ENCODE results near the gene KRT79.

The KRT79 gene

GRCh38 chr12:52813885-52814709 is 20.0 kb downstream of the KRT79 start, which contains the start of gene KRT4:
Gene KRT4 (minus strand): TSS chr12:52814116. CDS start chr12:52814058, 58 bp downstream.
- no peak for ATAC-seq
- TF ChIP-seq ZFP3 (CRISPR knock-in tag; IDR thresholded peaks at IDR 0.05): no peak
- no peak for TF ChIP-seq TOX (CRISPR knock-in tag; IDR thresholded peaks at IDR 0.05; ENCODE audit: borderline replicate concordance)
- no peak for TF ChIP-seq PPARA (CRISPR knock-in tag; IDR thresholded peaks at IDR 0.05; ENCODE audit: borderline replicate concordance)
- TF ChIP-seq BACH2 (CRISPR knock-in tag; IDR thresholded peaks at IDR 0.05; ENCODE audit: borderline replicate concordance): no peak
- TF ChIP-seq ESRRG (CRISPR knock-in tag; IDR thresholded peaks at IDR 0.05): no peak
- TF ChIP-seq TCF4 (CRISPR knock-in tag; IDR thresholded peaks at IDR 0.05; ENCODE audit: borderline replicate concordance): no peak
- no peak for TF ChIP-seq GLIS3 (CRISPR knock-in tag; IDR thresholded peaks at IDR 0.05)
- TF ChIP-seq CREB5 (CRISPR knock-in tag; IDR thresholded peaks at IDR 0.05; ENCODE audit: low read depth): no peak
- no peak for TF ChIP-seq OSR1 (CRISPR knock-in tag; IDR thresholded peaks at IDR 0.05)
- TF ChIP-seq ZFP30 (CRISPR knock-in tag; IDR thresholded peaks at IDR 0.05): no peak
- TF ChIP-seq ZNF70 (CRISPR knock-in tag; IDR thresholded peaks at IDR 0.05): no peak
- no peak for TF ChIP-seq ISL1 (CRISPR knock-in tag; IDR thresholded peaks at IDR 0.05)
- no peak for TF ChIP-seq ZC3H10 (CRISPR knock-in tag; IDR thresholded peaks at IDR 0.05)
- no peak for TF ChIP-seq CSRNP3 (CRISPR knock-in tag; IDR thresholded peaks at IDR 0.05)
- no peak for TF ChIP-seq RARB (CRISPR knock-in tag; IDR thresholded peaks at IDR 0.05)
- TF ChIP-seq ARNTL (CRISPR knock-in tag; IDR thresholded peaks at IDR 0.05; ENCODE audit: borderline replicate concordance, low read depth): no peak
- no peak for TF ChIP-seq TSHZ2 (CRISPR knock-in tag; IDR thresholded peaks at IDR 0.05)
- TF ChIP-seq PATZ1 (CRISPR knock-in tag; IDR thresholded peaks at IDR 0.05; ENCODE audit: borderline replicate concordance): no peak

GRCh38 chr12:52813203-52813819 is 20.8 kb downstream of the KRT79 start:
- ATAC-seq: no peak
- TF ChIP-seq ESRRG (CRISPR knock-in tag; IDR thresholded peaks at IDR 0.05) (no peak), TSHZ2 (CRISPR knock-in tag; IDR thresholded peaks at IDR 0.05) (no peak), POU6F1 (CRISPR knock-in tag; IDR thresholded peaks at IDR 0.05; ENCODE audit: borderline replicate concordance, low read depth) (no peak), CSDC2 (CRISPR knock-in tag; IDR thresholded peaks at IDR 0.05) (no peak), ZNF565 (CRISPR knock-in tag; conservative IDR thresholded peaks at IDR 0.05; ENCODE audit: low read depth) (no peak), ZNF70 (CRISPR knock-in tag; IDR thresholded peaks at IDR 0.05) (no peak), OSR1 (CRISPR knock-in tag; IDR thresholded peaks at IDR 0.05) (no peak), ZFP30 (CRISPR knock-in tag; IDR thresholded peaks at IDR 0.05) (no peak), TCF4 (CRISPR knock-in tag; IDR thresholded peaks at IDR 0.05; ENCODE audit: borderline replicate concordance) (no peak), CSRNP3 (CRISPR knock-in tag; IDR thresholded peaks at IDR 0.05) (no peak), RARB (CRISPR knock-in tag; IDR thresholded peaks at IDR 0.05) (no peak), ZC3H10 (CRISPR knock-in tag; IDR thresholded peaks at IDR 0.05) (no peak)

All from SK-N-SH treated with all-trans-retinoic acid at 6 μM for 48 hours (cell line).